ELR (cell line): ENCODE measurements around the gene HOXA2.
A peak's percentile ranks its signal among the peaks of the same experiment; 100 is the strongest.

Experiments
- DNase-seq: peaks from one replicate; pipeline ENCODE4 v3.0.0-alpha.2; 2015; ENCODE audit warnings: low read depth

HOXA2 gene

GRCh38 chr7:27111751-27112277 is 9.3 kb upstream of the HOXA2 start:
- no peak for DNase-seq

DNA sequence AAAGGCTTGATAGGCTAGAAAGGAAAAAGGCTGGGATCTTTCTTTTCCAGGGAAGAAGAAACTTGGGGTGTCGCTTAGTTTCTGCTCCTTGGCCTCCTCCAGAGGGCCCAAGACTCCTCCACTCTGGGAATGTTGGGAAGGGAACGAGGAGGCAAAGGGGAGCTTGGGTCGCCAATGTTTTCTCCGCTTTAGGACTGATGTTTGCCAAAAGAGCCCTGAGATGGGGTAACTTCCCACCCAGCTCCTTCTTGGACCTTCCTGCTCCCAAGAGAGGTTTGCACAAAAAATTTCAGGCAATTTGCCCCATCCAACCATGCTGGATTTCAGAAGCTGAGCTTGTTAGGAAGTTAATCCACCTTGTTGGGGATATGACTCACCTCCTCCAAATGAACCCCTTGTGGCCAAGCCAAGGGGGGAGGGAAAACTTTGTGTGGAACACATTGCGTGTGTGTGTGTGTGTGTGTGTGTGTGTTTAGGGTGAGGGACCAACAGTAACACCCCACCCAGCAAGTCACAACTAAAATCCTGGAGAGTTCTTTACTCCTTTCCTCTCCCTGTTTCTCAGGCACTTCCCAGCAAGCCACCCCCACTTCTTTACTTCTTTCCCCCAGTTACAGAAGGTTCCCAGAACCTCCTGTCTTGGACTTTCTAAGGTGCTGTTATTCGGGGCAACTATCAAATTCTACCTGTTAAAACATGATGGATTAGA is 8.7 kb upstream of the HOXA2 start:
- peak; percentile 55 for DNase-seq

- peak; percentile 61 for DNase-seq
Observed at GRCh38 chr7:27110186-27111031, 7.9 kb upstream of the HOXA2 start.

- DNase-seq = no peak
Observed at GRCh38 chr7:27109466-27110185, 7.1 kb upstream of the HOXA2 start.

GRCh38 chr7:27108390-27109127 is 6.1 kb upstream of the HOXA2 start:
- no peak for DNase-seq

GRCh38 chr7:27107391-27108381 is 5.2 kb upstream of the HOXA2 start:
- no peak for DNase-seq

DNA sequence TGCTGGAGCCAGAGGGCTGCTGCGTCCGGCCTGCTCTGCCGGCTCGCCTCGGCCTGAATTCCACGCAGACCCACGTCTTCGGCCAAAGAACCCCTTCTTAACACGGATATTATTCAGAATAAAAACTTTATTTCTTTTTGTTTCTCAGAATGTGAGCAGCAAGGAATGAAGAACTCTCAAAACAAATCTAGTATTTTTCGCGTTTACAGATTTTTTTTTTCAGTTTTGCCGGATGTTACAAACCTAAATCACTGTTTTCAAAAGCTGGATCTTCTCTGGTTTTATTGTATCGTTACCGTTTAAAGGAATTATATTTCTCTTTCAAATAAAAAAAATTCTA is 4.4 kb upstream of the HOXA2 start:
- DNase-seq = no peak

- DNase-seq = no peak
Observed at GRCh38 chr7:27106181-27106900, 3.9 kb upstream of the HOXA2 start.

DNA sequence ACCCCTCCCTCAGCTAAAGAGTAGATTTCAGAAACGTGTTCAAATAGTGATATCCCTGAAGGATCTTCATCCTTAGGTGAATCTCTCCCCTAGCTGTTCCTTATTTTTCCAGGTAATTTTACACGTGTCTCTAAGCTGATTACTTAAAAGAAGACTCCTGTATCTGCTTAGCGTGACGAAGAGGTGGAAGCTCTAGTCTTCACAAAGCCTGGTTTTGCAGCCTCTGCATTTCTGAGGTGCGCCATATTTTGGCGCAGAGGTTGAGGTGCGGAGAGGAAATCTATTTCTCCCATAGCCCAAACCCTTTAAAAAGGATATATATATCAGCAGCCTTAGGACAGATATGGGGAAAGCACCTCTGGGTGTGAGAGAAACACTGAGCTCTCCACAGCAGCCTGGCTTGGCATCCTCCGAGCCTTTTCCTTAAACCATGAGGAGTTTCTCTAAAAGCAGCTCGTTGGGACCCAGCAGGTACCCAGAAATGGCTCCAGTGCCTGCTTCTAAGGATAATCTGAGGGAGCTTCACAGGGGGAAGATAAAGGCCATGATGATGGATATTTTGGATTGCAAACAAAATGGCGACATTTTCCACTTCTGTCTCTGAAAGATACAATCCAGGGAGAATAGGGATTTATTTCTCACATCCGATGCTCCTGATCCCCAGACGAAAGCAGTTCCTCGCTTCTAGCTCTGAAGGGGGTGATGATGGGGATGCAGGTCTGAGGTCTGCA is 3.0 kb upstream of the HOXA2 start:
- DNase-seq = no peak

- no peak for DNase-seq
Observed at GRCh38 chr7:27104341-27105058, 2.0 kb upstream of the HOXA2 start.

- DNase-seq = no peak
Observed at GRCh38 chr7:27103489-27104226, 1.2 kb upstream of the HOXA2 start.

- DNase-seq = no peak
Observed at GRCh38 chr7:27101957-27102580, 414 bp downstream of the HOXA2 start.

DNA sequence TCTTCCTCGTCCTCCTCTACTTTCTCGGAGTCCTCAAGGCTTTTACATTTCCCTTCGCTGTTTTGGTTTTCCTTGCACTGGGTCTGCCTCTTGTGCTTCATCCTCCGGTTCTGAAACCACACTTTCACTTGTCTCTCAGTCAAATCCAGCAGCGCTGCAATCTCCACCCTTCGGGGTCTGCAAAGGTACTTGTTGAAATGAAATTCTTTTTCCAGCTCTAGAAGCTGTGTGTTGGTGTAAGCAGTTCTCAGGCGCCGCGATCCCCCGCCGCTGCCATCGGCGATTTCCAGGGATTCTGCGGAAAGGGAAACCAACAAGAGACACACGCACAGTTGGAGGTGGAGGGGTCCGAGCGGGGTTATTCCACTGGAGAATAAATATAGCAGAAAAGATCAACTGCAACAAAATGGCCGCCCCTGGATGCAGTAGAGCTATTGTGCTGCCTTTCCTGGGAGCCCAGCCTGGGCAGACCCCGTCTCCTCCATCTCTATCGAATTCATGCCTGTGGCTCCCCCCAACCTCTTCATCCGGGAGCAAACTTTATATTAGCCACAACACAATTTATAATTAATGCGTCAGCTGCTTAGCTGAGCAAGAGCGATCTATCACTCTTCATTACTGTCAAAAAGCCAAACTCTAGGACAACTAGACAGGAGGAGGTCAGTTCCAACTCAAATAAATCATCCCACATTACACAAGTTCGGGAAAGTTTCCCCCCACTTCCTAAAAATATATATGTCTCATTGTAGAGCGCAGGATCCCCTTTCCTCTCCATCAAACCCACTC is 1.1 kb downstream of the HOXA2 start:
- no peak for DNase-seq

GRCh38 chr7:27100694-27101170 is 1.8 kb downstream of the HOXA2 start:
- no peak for DNase-seq

- no peak for DNase-seq
Observed at GRCh38 chr7:27099453-27100370, 2.8 kb downstream of the HOXA2 start.
